Mesodermal cell (in vitro differentiated cells): ENCODE data around the gene EVX2.

Experiments
- H3K27ac ChIP-seq: 2 replicates; pipeline ENCODE4 v1.7.0; 2013; ENCODE audit warnings: mild to moderate bottlenecking, low read depth, low read length, moderate library complexity; ENCODE audit not compliant: severe bottlenecking
- H3K36me3 ChIP-seq: 2 replicates; pipeline ENCODE4 v1.7.1; 2013; ENCODE audit warnings: mild to moderate bottlenecking, low read length, moderate library complexity; ENCODE audit not compliant: control insufficient read depth, insufficient read depth
- H3K4me1 ChIP-seq: one replicate; pipeline ENCODE4 v1.7.1; 2013; ENCODE audit warnings: mild to moderate bottlenecking, low read length; ENCODE audit not compliant: insufficient read depth, control insufficient read depth, poor library complexity, severe bottlenecking
- H3K4me3 ChIP-seq: 2 replicates; pipeline ENCODE4 v1.7.0; 2013; ENCODE audit warnings: low read length, control low read depth, mild to moderate bottlenecking; ENCODE audit not compliant: insufficient read depth, poor library complexity, severe bottlenecking; ENCODE audit errors: extremely low read depth
- H3K9me3 ChIP-seq: 2 replicates; pipeline ENCODE4 v1.7.1; 2013; ENCODE audit warnings: mild to moderate bottlenecking, low read length, moderate library complexity; ENCODE audit not compliant: control insufficient read depth
- WGBS, 2 experiments: methylation state at CpG; one replicate each; pipeline ENCODE4 v1.1.5; 2013; ENCODE audit warnings: missing lambda C conversion rate in 2 of 2; ENCODE audit not compliant: insufficient coverage in 2 of 2; 5-methylcytosine and 5-hydroxymethylcytosine counted together

The EVX2 gene

GRCh38 chr2:176111846-176112374, 28.1 kb upstream of the EVX2 start:
- WGBS, 2 experiments, result 2 to 5% methylated on average over 26 to 27 of the region's 29 CpGs
- Histone ChIP-seq H3K4me3 (no peak overlapping the region), H3K9me3 (peaks cover 3% of the 10 kb centered on the region), H3K4me1 (no peaks in the 10 kb centered on the region), H3K27ac (no peak overlapping the region), H3K36me3 (no peaks in the 10 kb centered on the region)

GRCh38 chr2:176111309-176111663, 27.5 kb upstream of the EVX2 start:
- Histone ChIP-seq H3K36me3 (no peaks in the 10 kb centered on the region), H3K4me3 (no peak overlapping the region), H3K9me3 (no peaks in the 10 kb centered on the region), H3K4me1 (no peaks in the 10 kb centered on the region), H3K27ac (no peak overlapping the region)
- WGBS, 2 experiments, result 1 to 2% methylated on average over 8 to 14 of the region's 16 CpGs

- Histone ChIP-seq H3K27ac (no peak overlapping the region), H3K4me3 (no peak overlapping the region), H3K4me1 (no peaks in the 10 kb centered on the region), H3K36me3 (no peaks in the 10 kb centered on the region), H3K9me3 (no peaks in the 10 kb centered on the region)
- WGBS, 2 experiments, result 27 to 55% methylated on average over 3 to 6 of the region's 7 CpGs
These were observed 26.9 kb upstream of the EVX2 start for GRCh38 chr2:176110415-176111308.

- Histone ChIP-seq H3K27ac (no peak overlapping the region), H3K9me3 (no peaks in the 10 kb centered on the region), H3K4me1 (no peaks in the 10 kb centered on the region), H3K4me3 (no peak overlapping the region), H3K36me3 (no peaks in the 10 kb centered on the region)
- 0 to 56% methylated on average over 1 of the region's 4 CpGs for WGBS, 2 experiments
These were observed 26.2 kb upstream of the EVX2 start for GRCh38 chr2:176109946-176110345.

GRCh38 chr2:176109192-176109901, 25.6 kb upstream of the EVX2 start:
- 0 to 2% methylated on average over 2 to 14 of the region's 26 CpGs for WGBS, 2 experiments
- H3K36me3 ChIP-seq, result no peaks in the 10 kb centered on the region
- H3K9me3 ChIP-seq, result no peaks in the 10 kb centered on the region
- no peak overlapping the region for H3K4me3 ChIP-seq
- H3K27ac ChIP-seq, result no peak overlapping the region
- H3K4me1 ChIP-seq, result no peaks in the 10 kb centered on the region

- Histone ChIP-seq H3K27ac (no peak overlapping the region), H3K9me3 (no peaks in the 10 kb centered on the region), H3K4me1 (no peaks in the 10 kb centered on the region), H3K4me3 (no peak overlapping the region), H3K36me3 (no peaks in the 10 kb centered on the region)
- 0 to 2% methylated on average over 34 to 38 of the region's 59 CpGs for WGBS, 2 experiments
These were observed 24.0 kb upstream of the EVX2 start for GRCh38 chr2:176107731-176108181.

GRCh38 chr2:176106581-176107539, 23.1 kb upstream of the EVX2 start, which contains the start of gene HOXD11:
HOXD11 (plus strand) TSS chr2:176107280; CDS start chr2:176107356, 76 bp downstream.
- H3K9me3 ChIP-seq, result no peaks in the 10 kb centered on the region
- H3K4me3 ChIP-seq, result peak within 1 kb of the TSS; percentile 18
- no peak within 1 kb of the TSS for H3K27ac ChIP-seq
- H3K4me1 ChIP-seq, result no peaks in the 10 kb centered on the region
- H3K36me3 ChIP-seq, result no peaks in the 10 kb centered on the region
- WGBS, 2 experiments, result 1 to 2% methylated on average over 46 to 48 of the region's 85 CpGs

GRCh38 chr2:176105730-176106580, 22.2 kb upstream of the EVX2 start:
- H3K27ac ChIP-seq, result no peak overlapping the region
- H3K4me1 ChIP-seq, result no peaks in the 10 kb centered on the region
- H3K36me3 ChIP-seq, result no peaks in the 10 kb centered on the region
- H3K4me3 ChIP-seq, result no peak overlapping the region
- H3K9me3 ChIP-seq, result no peaks in the 10 kb centered on the region
- 2 to 4% methylated on average over 21 to 24 of the region's 25 CpGs for WGBS, 2 experiments

- Histone ChIP-seq H3K27ac (no peak overlapping the region), H3K36me3 (no peaks in the 10 kb centered on the region), H3K4me1 (no peaks in the 10 kb centered on the region), H3K9me3 (no peaks in the 10 kb centered on the region), H3K4me3 (no peak overlapping the region)
- WGBS, 2 experiments, result 3 to 6% methylated on average over 19 to 21 of the region's 25 CpGs
These were observed 21.4 kb upstream of the EVX2 start for GRCh38 chr2:176105078-176105729.
